Adipocyte (in vitro differentiated cells): Measurements from ENCODE around the gene IFNA17.
A peak's percentile ranks its signal among the peaks of the same experiment; 100 is the strongest.
"Not testable (repeated sequence)": the region's sequence is repeated elsewhere in the genome, so short reads cannot be mapped to it uniquely, and the experiment has no call there.

Experiments
- DNase-seq: peaks from one replicate; pipeline ENCODE4 v3.0.0-alpha.2; 2015; ENCODE audit warnings: low read depth
- H3K27me3 ChIP-seq: replicated peaks from 2 replicates; pipeline ENCODE4 v1.7.0; 2013; ENCODE audit warnings: mild to moderate bottlenecking, low read length, moderate library complexity; ENCODE audit not compliant: control insufficient read depth, insufficient read depth
- H3K36me3 ChIP-seq: 2 replicates; pipeline ENCODE4 v1.7.0; 2013; ENCODE audit warnings: low read length, mild to moderate bottlenecking, moderate library complexity; ENCODE audit not compliant: control insufficient read depth, insufficient read depth, severe bottlenecking
- H3K4me1 ChIP-seq: 2 replicates; pipeline ENCODE4 v1.7.0; 2013; ENCODE audit warnings: mild to moderate bottlenecking, low read length, moderate library complexity; ENCODE audit not compliant: control insufficient read depth, insufficient read depth
- H3K4me3 ChIP-seq: 2 replicates; pipeline ENCODE4 v1.7.0; 2013; ENCODE audit warnings: mild to moderate bottlenecking, low read length, moderate library complexity
- H3K9ac ChIP-seq: 2 replicates; pipeline ENCODE4 v1.7.0; 2013; ENCODE audit warnings: mild to moderate bottlenecking, low read length, moderate library complexity
- H3K9me3 ChIP-seq: 2 replicates; pipeline ENCODE4 v1.7.0; 2013; ENCODE audit warnings: mild to moderate bottlenecking, low read length, moderate library complexity; ENCODE audit not compliant: control insufficient read depth

Gene IFNA17

GRCh38 chr9:21239911-21240310 is 11.9 kb upstream of the IFNA17 start, which contains the start of gene IFNA14:
TSS of gene IFNA14 (minus strand) at chr9:21240005. CDS start at chr9:21239935, 70 bp downstream.
- Histone ChIP-seq H3K9ac (no peak within 1 kb of the TSS), H3K36me3 (no peaks in the 10 kb centered on the region), H3K27me3 (no peaks in the 10 kb centered on the region), H3K9me3 (no peaks in the 10 kb centered on the region), H3K4me3 (no peak within 1 kb of the TSS), H3K4me1 (no peaks in the 10 kb centered on the region)
- no peak for DNase-seq

DNA sequence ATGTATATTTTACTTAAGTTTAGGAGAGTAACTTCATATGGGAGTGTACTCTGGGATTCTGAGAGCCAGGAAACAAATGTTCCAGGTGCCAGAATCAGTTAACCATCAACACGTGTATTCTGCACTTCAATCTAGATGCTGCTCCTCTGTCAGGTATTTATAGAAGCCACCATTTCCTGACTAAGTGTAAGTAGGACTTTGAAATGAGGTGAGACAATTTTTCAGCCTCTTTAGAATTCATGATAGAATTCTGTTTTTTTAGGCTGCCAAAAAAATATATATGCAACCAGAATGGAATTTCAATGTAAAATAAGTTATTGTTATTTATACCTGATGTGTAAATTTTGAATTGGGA is 8.3 kb upstream of the IFNA17 start:
- not testable (repeated sequence) for H3K27me3 ChIP-seq, H3K9me3 ChIP-seq, DNase-seq, H3K36me3 ChIP-seq, H3K4me3 ChIP-seq, H3K9ac ChIP-seq, H3K4me1 ChIP-seq

- not testable (repeated sequence) for H3K4me3 ChIP-seq, H3K36me3 ChIP-seq, H3K27me3 ChIP-seq, H3K4me1 ChIP-seq, H3K9me3 ChIP-seq, H3K9ac ChIP-seq
- DNase-seq: peak; percentile 66
Observed at GRCh38 chr9:21235468-21236359, 7.7 kb upstream of the IFNA17 start.

DNA sequence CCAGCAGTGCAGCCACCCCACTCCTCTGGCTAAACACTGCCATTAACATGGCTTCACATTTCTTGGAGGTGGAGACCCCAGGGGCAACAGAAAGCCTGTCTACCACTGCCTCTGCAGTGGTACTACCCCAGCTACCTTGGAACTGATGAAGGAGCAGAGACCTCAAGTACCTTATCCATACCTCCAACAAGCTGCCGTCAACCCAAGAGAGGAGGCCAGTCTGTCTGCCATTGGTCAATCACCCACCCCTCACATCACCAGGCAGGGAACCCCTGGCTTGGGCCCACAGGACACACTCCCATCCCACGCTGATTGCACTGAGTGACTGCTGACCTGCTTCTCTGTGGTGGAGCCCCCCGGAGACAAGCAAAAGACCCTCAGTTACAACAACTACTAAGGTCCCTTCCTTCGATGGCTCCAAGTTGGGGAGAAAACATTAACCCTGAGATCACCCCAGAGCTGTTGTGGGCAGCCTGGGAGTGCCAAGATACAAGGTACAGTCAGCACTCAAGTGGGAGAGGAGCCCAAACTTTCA is 6.2 kb upstream of the IFNA17 start:
- no peak overlapping the region for H3K4me3 ChIP-seq
- no peaks in the 10 kb centered on the region for H3K4me1 ChIP-seq
- H3K9me3 ChIP-seq: no peaks in the 10 kb centered on the region
- no peak for DNase-seq
- H3K36me3 ChIP-seq: no peaks in the 10 kb centered on the region
- H3K27me3 ChIP-seq: no peaks in the 10 kb centered on the region
- no peak overlapping the region for H3K9ac ChIP-seq

- H3K27me3 ChIP-seq: no peaks in the 10 kb centered on the region
- no peak overlapping the region for H3K4me3 ChIP-seq
- H3K9me3 ChIP-seq: no peaks in the 10 kb centered on the region
- H3K36me3 ChIP-seq: no peaks in the 10 kb centered on the region
- no peak for DNase-seq
- H3K4me1 ChIP-seq: no peaks in the 10 kb centered on the region
- H3K9ac ChIP-seq: no peak overlapping the region
Observed at GRCh38 chr9:21233258-21233657, 5.2 kb upstream of the IFNA17 start.

DNA sequence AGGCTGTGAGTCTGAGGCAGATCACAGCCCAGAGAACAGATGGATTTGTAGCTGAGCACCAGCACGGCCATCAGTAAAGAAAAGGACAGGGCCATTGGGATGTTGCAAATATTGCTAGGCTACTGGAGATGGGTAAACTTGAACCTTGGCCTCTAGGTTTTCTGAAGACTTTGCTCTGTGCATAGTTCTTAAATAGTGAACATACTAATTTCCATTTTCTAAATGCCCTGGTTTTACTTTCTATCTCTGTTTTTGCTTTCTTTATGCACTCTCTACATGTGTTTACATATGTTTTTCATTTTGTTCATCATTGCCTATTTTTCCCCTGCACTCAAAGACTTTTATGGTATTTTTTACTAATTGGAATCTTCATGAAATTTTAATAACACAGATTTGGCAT is 10.8 kb downstream of the IFNA17 start, which contains the start of gene IFNA16:
Gene IFNA16 (minus strand): TSS at position 101 of the 400 bp plus-strand sequence. CDS start 6 bp downstream, at position 95.
- DNase-seq, H3K36me3 ChIP-seq, H3K9ac ChIP-seq, H3K4me3 ChIP-seq, H3K4me1 ChIP-seq, H3K27me3 ChIP-seq, H3K9me3 ChIP-seq: not testable (repeated sequence)

DNA sequence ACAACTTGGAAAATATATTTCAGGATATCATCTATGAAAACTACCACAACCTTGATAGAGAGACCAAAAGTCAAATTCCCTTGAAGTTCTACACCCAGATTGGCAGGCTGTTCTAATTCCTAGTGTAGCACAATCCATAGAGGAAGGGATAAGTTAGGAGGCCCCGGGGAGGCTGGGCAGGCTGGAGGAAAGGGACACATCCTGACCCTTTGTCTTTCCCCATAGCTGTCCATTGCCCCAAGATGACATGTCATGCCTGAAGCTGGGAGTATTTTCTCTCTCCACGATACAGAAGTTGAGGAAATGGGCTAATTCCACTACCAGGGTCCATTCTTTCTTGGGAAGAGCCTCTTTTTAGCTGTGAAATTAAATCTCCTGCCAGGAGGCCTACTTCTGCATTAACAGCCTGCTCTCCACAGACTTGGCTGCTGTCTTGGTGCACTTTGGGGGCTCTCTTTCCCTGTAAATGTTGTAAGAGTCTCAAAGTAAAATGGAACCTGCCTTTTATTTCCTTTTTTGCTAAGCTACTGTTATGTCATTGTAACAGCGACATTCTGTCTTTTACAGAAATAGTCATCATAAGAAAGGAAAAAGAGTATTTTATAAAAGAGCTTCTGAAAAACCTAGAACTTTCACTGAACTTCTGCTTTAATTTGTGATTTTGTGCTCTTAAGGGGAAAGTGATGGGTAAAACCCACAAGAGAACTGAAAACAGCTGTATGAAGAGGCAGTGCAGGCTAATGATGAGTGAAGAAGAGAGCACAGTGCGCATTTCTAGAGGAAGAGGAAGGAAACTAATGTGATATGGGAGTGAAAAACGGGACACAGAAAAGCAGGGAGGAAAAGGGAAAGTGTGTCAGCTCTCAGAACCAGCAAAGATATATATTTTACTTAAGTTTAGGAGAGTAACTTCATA is 14.4 kb downstream of the IFNA17 start:
- H3K9me3 ChIP-seq, H3K4me3 ChIP-seq, H3K36me3 ChIP-seq, H3K4me1 ChIP-seq, H3K9ac ChIP-seq, H3K27me3 ChIP-seq: not testable (repeated sequence)
- peak; percentile 3 for DNase-seq

DNA sequence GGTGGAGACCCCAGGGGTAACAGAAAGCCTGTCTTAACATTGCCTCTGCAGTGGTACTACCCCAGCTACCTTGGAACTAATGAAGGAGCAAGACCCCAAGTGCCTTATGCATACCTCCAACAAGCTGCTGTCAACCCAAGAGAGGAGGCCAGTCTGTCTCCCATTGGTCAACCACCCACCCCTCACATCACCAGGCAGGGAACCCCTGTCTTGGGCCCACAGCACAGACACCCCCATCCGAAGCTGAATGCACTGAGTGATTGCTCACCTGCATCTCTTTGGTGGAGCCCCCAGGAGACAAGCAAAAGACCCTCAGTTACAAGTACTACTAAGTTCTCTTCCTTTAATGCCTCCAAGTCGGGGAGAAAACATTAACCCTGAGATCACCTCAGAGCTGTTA is 15.9 kb downstream of the IFNA17 start:
- not testable (repeated sequence) for H3K4me3 ChIP-seq, H3K9me3 ChIP-seq, DNase-seq, H3K27me3 ChIP-seq, H3K4me1 ChIP-seq, H3K9ac ChIP-seq, H3K36me3 ChIP-seq

DNA sequence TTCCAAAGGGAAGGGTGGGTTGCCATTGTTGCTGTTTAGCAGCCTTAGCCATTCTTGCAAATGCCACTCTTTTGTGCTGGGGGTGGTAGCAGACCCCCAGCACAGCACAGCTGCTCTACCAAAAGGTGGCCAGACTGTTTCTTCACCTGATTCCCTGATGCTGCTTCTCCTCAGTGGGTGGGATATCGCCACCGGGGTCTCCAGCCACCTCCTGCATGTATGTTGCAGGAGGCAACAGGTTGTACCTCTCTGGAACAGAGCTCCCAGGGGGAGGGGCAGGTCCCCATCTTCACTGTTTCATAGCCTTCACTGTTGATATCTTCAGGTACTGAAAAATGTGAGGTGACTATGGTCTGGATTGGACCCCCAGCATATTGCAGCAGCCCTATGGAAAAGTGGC is 17.2 kb downstream of the IFNA17 start:
- not testable (repeated sequence) for H3K4me3 ChIP-seq, H3K27me3 ChIP-seq, H3K9ac ChIP-seq, DNase-seq, H3K9me3 ChIP-seq, H3K4me1 ChIP-seq, H3K36me3 ChIP-seq

DNA sequence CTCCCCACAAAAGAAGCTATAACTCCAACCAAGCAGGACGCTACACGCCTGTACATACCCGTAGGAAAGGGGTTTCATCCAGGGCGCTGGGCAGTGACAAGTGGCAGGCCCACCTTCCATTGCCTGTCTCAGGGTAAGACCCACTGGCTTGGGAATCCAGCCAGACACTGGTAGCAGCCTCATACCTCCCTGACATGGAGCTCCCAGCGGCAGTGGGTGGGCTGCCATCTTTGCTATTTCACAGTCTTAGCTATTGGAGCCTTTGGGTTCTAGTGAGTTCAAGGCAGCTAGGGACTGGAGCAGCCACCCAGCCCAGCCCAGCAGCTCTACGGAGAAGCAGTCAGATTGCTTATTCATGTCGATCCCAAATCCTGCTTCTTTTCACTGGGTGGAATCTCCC is 17.7 kb downstream of the IFNA17 start:
- Histone ChIP-seq H3K27me3 (peaks cover 6% of the 10 kb centered on the region), H3K9ac (no peak overlapping the region), H3K4me1 (no peaks in the 10 kb centered on the region), H3K9me3 (no peaks in the 10 kb centered on the region), H3K4me3 (no peak overlapping the region), H3K36me3 (no peaks in the 10 kb centered on the region)
- no peak for DNase-seq

- not testable (repeated sequence) for H3K36me3 ChIP-seq, H3K4me1 ChIP-seq, H3K27me3 ChIP-seq, H3K9ac ChIP-seq, H3K9me3 ChIP-seq, DNase-seq, H3K4me3 ChIP-seq
Observed at GRCh38 chr9:21207043-21207442, 21.0 kb downstream of the IFNA17 start, which contains the start of gene IFNA10. TSS of gene IFNA10 (minus strand) at chr9:21207143. CDS start at chr9:21207097, 46 bp downstream.
